ENCODE measurements around the gene ZNF727.
"Not testable (repeated sequence)": the region's sequence is repeated elsewhere in the genome, so short reads cannot be mapped to it uniquely, and the experiment has no call there.

ZNF727 gene

GRCh38 chr7:64045301-64046040, at the start of gene ZNF727:
TSS of gene ZNF727 (plus strand) at chr7:64045434. CDS start at chr7:64045622, 188 bp downstream.
- DNase-seq, result no peak

DNA sequence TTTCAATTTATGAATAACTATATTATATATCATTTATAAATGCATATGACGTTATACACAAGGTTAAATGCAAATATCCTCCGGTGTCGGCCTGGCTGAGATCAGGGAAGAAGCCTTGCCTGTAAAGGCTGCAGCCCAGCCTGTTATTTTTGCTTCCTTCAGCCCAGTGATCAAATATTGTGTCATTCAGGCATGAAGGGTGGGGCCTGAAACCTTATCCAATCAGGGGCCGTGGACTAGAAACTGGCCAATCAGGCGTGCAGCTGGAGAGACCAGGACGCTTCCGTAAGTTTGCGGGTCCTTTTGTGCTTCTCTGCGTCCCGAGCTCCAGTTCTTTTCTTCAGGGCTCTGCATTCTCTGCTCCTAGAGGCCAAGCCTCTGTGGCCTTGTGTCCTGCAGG, 46.7 kb upstream of the ZNF727 start, which contains the start of gene ZNF722:
Gene ZNF722, plus strand, starts transcription at position 301 of the 400 bp plus-strand sequence. CDS start 113 bp downstream, outside the sequence.
- DNase-seq, result no peak

GRCh38 chr7:64015496-64015895, 29.7 kb upstream of the ZNF727 start:
- DNase-seq, result not testable (repeated sequence)

DNA sequence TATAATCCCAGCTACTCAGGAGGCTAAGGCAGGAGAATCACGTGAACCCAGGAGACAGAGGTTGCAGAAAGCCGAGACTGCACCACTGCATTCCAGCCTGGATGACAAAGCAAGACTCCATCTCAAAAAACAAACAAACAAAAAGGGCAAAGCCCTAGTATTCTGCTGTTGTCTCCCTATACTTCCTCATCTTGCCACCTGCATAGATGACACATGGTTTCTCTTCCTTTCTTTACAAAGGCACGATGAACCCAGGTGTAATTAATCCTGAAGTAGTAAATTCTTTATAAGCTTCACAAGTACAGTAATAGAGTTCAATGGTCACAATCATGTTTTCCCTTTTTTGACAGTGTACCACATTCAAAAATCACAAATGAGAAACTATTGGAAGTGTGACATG, 9.8 kb upstream of the ZNF727 start:
- no peak for DNase-seq

- DNase-seq, result no peak
Measured at GRCh38 chr7:64037095-64037494, 8.1 kb upstream of the ZNF727 start.

GRCh38 chr7:64046041-64046389, 781 bp downstream of the ZNF727 start:
- no peak for DNase-seq

- not testable (repeated sequence) for DNase-seq
Measured at GRCh38 chr7:64077837-64078698, 32.8 kb downstream of the ZNF727 start.

DNA sequence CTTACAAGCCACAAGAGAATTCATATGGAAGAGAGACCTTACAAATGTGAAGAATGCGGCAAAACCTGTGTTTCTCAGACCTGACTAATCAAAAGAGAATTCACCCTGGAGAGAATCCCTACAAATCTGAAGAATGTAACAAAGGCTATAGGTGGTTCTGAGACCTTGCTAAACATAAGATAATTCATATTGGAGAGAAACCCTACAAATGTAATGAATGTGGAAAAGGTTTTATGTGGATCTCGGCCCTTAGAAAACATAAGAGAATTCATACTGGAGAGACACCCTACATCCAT, 33.4 kb downstream of the ZNF727 start:
- no peak for DNase-seq

DNA sequence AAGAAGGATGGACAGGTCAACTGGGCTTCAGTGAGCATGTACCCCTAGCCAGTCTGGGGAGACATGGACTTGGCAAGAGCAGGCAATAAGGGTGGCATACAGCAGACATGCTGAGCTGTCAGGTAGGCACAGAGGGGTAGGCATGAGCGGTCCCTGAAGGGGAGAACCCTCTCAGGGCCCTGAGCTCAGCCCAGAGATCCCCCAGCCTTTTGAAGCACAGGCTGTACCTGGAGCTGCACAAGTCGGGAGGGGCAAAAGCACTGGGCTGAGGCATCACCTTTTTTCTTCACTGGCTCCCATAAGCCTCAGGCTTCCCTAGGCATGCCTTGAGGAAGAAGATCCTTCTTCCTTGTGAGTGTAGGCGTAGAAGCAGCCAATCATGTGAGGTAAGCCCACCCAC, 42.3 kb downstream of the ZNF727 start:
- no peak for DNase-seq

DNA sequence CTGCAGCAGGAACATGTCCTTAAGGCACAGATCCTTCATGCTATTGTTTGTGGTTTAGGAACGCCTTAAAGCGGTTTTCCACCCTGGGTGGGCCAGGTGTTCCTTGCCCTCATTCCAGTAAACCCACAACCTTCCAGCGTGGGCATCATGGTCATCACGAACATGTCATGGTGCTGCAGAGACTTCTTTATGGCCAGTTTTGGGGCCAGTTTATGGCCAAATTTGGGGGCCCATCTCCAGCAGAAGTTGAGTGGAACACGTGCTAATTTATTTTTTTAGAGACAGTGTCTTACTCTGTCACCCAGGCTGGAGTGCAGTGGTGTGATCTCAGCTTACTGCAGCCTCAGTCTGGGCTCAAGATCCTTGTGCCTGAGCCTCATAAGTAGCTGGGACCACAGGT, 43.6 kb downstream of the ZNF727 start:
- DNase-seq, result not testable (repeated sequence)

Data from right forelimb (tissue), 1 donor.